HG03520 (cell line): ENCODE data around the gene FUS.
"Not testable (repeated sequence)": the region's sequence is repeated elsewhere in the genome, so short reads cannot be mapped to it uniquely, and the experiment has no call there.

ENCODE experiments used
- ATAC-seq: cut with Tn5 transposase; IDR thresholded peaks from one replicate; pipeline ENCODE4 v1.9.1; 2021; ENCODE audit warnings: mild to moderate bottlenecking, moderate library complexity; ENCODE audit not compliant: unreplicated experiment

The FUS gene

GRCh38 chr16:31179747-31180459 is at the start of gene FUS:
TSS of gene FUS (plus strand) at chr16:31180139. CDS start at chr16:31180215, 76 bp downstream.
- peak; percentile 48 for ATAC-seq

- no peak for ATAC-seq
Observed at GRCh38 chr16:31130336-31130891, 49.5 kb upstream of the FUS start.

- ATAC-seq, result no peak
Observed at GRCh38 chr16:31130899-31131298, 49.0 kb upstream of the FUS start.

- ATAC-seq, result no peak
Observed at GRCh38 chr16:31131416-31131815, 48.5 kb upstream of the FUS start.

GRCh38 chr16:31131841-31132271 is 48.1 kb upstream of the FUS start:
- no peak for ATAC-seq

- ATAC-seq, result no peak
Observed at GRCh38 chr16:31132303-31132979, 47.5 kb upstream of the FUS start.

- no peak for ATAC-seq
Observed at GRCh38 chr16:31133046-31133501, 46.9 kb upstream of the FUS start.

- ATAC-seq, result no peak
Observed at GRCh38 chr16:31134091-31134571, 45.8 kb upstream of the FUS start.

GRCh38 chr16:31134625-31135534 is 45.1 kb upstream of the FUS start:
- ATAC-seq, result no peak

GRCh38 chr16:31135535-31136286 is 44.2 kb upstream of the FUS start, which contains the start of gene PRSS8:
TSS of gene PRSS8 (minus strand) at chr16:31135727. CDS start at chr16:31135498, 229 bp downstream.
- no peak for ATAC-seq

GRCh38 chr16:31136287-31136662 is 43.7 kb upstream of the FUS start:
- no peak for ATAC-seq

GRCh38 chr16:31136822-31137499 is 43.0 kb upstream of the FUS start:
- not testable (repeated sequence) for ATAC-seq

- ATAC-seq, result no peak
Observed at GRCh38 chr16:31138621-31139578, 41.0 kb upstream of the FUS start.

GRCh38 chr16:31141071-31141469 is 38.9 kb upstream of the FUS start:
- not testable (repeated sequence) for ATAC-seq

GRCh38 chr16:31141489-31142108 is 38.3 kb upstream of the FUS start:
- no peak for ATAC-seq

GRCh38 chr16:31142109-31143010 is 37.6 kb upstream of the FUS start:
- peak; percentile 80 for ATAC-seq
